GM12801 (cell line): ENCODE results near the gene PRDX2.

Source experiments
- TF ChIP-seq, protein P1 (sequence below): IDR thresholded peaks from one replicate; pipeline ENCODE4 v1.5.1; 2011; ENCODE audit warnings: control low read depth; ENCODE audit not compliant: insufficient read length; ENCODE audit errors: extremely low read depth

The PRDX2 gene

DNA sequence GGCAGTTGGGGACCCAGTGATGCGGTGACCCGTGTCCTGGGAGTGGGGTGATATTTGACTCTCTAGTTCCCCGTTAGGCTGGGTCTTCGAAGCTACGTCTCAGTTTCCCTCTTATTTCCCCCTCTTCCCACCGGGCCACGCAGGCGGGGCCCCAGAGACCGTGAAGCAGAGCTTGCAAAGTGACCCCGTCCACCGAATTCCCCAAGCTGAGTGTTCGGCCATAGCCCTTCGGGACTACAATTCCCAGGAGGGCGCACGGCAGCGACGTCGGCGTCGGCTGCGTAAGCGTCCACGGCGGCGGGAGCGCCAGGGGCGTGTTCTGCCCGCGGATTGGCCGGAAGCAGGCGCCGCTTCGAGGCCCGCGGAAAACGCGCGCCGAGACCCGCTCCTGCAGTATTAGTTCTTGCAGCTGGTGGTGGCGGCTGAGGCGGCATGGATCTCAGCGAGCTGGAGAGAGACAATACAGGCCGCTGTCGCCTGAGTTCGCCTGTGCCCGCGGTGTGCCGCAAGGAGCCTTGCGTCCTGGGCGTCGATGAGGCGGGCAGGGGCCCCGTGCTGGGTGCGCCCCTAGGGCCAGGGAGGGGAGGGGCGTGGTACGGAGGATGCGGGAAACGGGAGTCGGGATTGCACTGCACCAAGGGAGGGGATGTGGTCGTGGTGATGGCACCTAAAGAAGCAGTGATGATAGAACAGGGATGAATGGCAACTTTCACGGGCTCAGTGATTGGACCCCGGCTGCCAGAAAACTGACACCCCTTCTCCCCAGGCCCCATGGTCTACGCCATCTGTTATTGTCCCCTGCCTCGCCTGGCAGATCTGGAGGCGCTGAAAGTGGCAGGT lies 4.9 kb upstream of the PRDX2 start, which contains the start of gene RNASEH2A:
Gene RNASEH2A, plus strand, starts transcription at position 343 of the 840 bp plus-strand sequence. Its CDS starts 90 bp downstream, at position 433.
- TF ChIP-seq, protein P1, sequence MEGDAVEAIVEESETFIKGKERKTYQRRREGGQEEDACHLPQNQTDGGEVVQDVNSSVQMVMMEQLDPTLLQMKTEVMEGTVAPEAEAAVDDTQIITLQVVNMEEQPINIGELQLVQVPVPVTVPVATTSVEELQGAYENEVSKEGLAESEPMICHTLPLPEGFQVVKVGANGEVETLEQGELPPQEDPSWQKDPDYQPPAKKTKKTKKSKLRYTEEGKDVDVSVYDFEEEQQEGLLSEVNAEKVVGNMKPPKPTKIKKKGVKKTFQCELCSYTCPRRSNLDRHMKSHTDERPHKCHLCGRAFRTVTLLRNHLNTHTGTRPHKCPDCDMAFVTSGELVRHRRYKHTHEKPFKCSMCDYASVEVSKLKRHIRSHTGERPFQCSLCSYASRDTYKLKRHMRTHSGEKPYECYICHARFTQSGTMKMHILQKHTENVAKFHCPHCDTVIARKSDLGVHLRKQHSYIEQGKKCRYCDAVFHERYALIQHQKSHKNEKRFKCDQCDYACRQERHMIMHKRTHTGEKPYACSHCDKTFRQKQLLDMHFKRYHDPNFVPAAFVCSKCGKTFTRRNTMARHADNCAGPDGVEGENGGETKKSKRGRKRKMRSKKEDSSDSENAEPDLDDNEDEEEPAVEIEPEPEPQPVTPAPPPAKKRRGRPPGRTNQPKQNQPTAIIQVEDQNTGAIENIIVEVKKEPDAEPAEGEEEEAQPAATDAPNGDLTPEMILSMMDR = no peak

DNA sequence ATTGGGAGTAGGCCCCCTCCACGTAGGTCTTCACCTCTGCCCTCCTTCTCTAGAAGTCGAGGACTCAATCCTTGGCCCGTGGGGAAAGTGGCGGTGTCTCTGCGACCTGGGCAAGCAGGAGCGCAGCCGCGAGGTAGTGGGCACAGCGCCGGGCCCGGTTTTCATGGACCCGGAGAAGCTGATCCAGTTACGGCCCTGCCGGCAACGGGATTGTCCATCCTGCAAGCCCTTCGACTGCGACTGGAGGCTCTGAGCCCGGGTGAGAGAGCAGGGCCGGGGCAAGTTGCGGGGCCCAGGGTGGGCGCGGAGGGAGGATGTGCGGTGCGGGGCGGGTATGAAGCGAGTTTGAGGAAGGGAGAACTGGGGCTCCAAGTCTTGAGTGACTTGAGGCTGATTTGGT lies 2.5 kb upstream of the PRDX2 start:
- TF ChIP-seq, protein P1 = no peak

DNA sequence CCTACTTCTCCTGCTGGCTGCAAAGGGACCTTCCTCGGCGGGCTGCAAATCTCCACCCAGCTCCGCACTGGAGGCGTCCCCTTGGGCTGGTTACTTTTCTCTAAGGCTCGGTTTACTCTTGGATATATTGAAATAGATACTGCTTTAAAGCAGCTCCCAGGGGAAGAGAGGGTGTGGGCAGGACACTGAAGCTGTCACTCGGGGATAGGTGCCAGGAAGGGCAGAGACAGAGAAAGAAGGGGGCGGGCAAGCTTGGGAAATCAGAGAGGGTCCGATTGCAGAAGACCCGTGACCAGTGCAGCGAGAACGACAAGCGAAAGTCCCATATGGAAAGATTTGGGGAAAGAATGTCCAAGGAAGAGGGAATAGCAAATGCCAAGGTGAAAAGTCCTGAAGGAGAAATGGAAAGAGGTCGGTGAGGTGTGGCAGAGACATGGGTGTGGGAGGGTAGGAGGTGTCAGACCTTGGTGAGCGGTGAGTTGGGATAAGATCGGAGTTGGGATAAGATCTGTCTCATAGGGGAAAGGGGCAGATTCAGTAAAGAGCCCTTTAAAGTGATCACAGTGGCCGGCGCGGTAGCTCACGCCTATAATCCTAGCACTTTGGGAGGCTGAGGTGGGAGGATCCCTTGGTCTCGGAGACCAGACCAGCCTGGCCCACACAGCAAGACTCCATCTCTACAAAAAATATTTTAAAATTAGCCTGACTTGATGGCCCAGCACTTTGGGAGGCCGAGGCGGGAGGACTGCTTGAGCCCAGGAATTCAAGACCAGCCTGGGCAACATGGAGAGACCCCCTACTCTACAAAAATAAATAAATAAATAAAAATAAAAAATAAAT lies 887 bp upstream of the PRDX2 start:
- TF ChIP-seq, protein P1 = no peak

DNA sequence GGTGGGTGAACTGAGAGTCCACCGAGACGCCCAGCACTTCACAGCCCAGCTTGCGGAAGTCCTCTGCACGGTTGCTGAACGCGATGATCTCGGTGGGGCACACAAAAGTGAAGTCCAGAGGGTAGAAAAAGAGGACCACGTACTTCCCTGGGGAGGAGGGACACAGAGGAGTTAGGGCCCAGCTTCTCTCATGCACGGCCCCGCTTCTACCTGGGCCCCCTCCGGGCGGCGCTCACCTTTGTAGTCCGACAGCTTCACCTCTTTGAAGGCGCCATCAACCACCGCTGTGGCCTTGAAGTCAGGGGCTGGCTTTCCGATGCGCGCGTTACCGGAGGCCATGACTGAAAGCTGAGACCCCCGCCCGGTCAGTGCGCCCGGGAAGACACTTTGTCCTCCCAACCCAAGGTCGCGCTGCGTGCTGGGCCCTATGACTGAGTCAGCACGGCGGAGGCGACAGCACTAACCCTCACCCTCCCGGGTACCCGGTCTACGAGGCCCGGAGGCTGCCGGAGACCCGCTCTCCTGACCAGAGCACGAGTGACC lies 606 bp downstream of the PRDX2 start:
- TF ChIP-seq, protein P1 = no peak

DNA sequence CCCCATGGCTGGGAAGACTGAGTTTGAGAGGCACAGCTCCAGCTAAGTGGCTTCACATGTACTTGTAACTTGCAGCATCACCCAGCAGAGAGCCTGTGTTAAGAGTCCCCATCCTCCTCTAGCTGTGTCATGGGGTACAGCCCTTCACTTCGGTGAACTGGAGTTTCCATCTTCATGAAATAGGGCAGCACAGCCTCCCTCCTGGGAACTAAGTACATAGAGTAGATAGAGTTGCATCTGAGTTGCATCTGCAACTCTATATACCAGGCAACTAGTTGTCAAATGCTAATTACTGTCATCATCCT lies 1.2 kb downstream of the PRDX2 start:
- TF ChIP-seq, protein P1 = no peak

DNA sequence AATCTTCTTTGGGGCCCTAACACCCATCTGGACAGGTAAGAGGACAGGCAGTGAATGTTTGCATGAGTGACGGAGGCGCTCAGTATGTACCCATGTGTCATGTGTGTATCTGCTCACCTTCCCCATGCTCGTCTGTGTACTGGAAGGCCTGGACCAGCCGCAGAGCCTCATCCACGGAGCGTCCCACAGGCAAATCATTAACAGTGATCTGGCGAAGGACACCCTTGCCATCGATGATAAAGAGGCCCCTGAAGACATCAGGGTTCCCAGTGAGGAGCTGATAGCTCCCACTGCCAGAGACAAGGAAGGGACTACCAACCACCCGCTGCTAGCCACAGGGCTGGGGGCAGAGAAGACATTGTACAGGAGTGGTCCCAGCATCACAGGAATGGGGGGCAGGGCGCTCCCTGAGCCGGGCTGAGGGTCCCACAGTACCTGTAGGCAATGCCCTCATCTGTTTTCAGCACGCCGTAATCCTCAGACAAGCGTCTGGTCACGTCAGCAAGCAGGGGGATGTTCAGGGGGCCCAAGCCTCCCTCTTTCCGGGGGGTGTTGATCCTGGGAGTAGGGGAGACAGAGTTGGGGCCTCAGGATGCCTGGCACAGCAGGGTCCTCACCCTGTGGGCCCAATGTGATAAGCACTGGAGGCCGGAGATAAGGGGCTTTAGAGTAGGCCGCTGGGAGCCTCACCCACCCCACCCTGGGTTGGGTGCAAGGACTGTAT lies 1.7 kb downstream of the PRDX2 start:
- TF ChIP-seq, protein P1 = no peak
